Smooth muscle cell (in vitro differentiated cells): ENCODE measurements around the gene RNU7-1. TPM values are rescaled to one million over a fixed set of nuclear protein-coding genes. Genes with fewer than 3 reads are reported as not detected.

Experiments used
- DNase-seq: peaks from one replicate; lab custom pipeline; 2025; ENCODE audit not compliant: unreplicated experiment; lab: John Stamatoyannopoulos, UW
- H2AFZ ChIP-seq: fragments of 200-600 bp; sonication (generic); 2 replicates; pipeline ENCODE4 v1.6.0; 2016; ENCODE audit warnings: antibody characterized with exemption, low read depth, mild to moderate bottlenecking
- H3F3A ChIP-seq: fragments of 200-600 bp; sonication (generic); 2 replicates; pipeline ENCODE4 v1.6.0; 2017; ENCODE audit warnings: antibody characterized with exemption, low read depth
- H3K27ac ChIP-seq: fragments of 200-600 bp; sonication (generic); 2 replicates; pipeline ENCODE4 v1.5.1; 2016; ENCODE audit warnings: low read depth, mild to moderate bottlenecking
- H3K27me3 ChIP-seq: fragments of 200-600 bp; sonication (generic); 2 replicates; pipeline ENCODE4 v1.6.1; 2016; ENCODE audit warnings: low read depth, mild to moderate bottlenecking
- H3K36me3 ChIP-seq: fragments of 200-600 bp; sonication (generic); 2 replicates; pipeline ENCODE4 v1.5.1; 2016; ENCODE audit warnings: low read depth
- H3K4me1 ChIP-seq: fragments of 200-600 bp; sonication (generic); 2 replicates; pipeline ENCODE4 v1.5.1; 2016; ENCODE audit warnings: low read depth
- H3K4me2 ChIP-seq: fragments of 200-600 bp; sonication (generic); 2 replicates; pipeline ENCODE4 v1.6.0; 2016; ENCODE audit warnings: mild to moderate bottlenecking
- H3K4me3 ChIP-seq: fragments of 200-600 bp; sonication (generic); 2 replicates; pipeline ENCODE4 v1.5.1; 2016; ENCODE audit warnings: mild to moderate bottlenecking
- H3K79me2 ChIP-seq: fragments of 200-600 bp; sonication (generic); 2 replicates; pipeline ENCODE4 v1.6.0; 2016; ENCODE audit warnings: low read depth, mild to moderate bottlenecking
- H3K9ac ChIP-seq: fragments of 200-600 bp; sonication (generic); 2 replicates; pipeline ENCODE4 v1.6.0; 2016; ENCODE audit warnings: low read depth
- H3K9me3 ChIP-seq: fragments of 200-600 bp; sonication (generic); replicated peaks from 2 replicates; pipeline ENCODE4 v1.5.1; 2016; ENCODE audit warnings: low read depth
- H4K20me1 ChIP-seq: fragments of 200-600 bp; sonication (generic); 2 replicates; pipeline ENCODE4 v1.6.0; 2016; ENCODE audit warnings: low read depth
- WGBS: methylation state at CpG from one replicate; pipeline ENCODE4 v1.1.7; 2016; ENCODE audit warnings: low lambda C conversion rate; 5-methylcytosine and 5-hydroxymethylcytosine counted together
- polyA plus RNA-seq: library from polyadenylated mRNA; unstranded; fragments of >200 nt; fragmentation: Nextera tagmentation; extraction: Ambion mirVana; gene quantifications from 2 replicates; pipeline ENCODE4 v1.2.1, GENCODE V29; 2016
- total RNA-seq: library from RNA; depleted of rRNA; stranded (reverse); fragments of >200 nt; gene quantifications from 2 replicates; pipeline ENCODE4 v1.2.3, GENCODE V29; 2014
- TF ChIP-seq, protein P1 (sequence below): fragments of 200-600 bp; sonication (generic); IDR thresholded peaks from 2 replicates; pipeline ENCODE4 v1.5.1; 2017; ENCODE audit warnings: borderline replicate concordance, mild to moderate bottlenecking, antibody characterized with exemption; ENCODE audit not compliant: insufficient read depth, poor library complexity, severe bottlenecking

RNU7-1 gene
- total and polyA plus RNA-seq, 2 experiments from 2014 or later, result not detected

- peaks cover 33% of the 10 kb centered on the region for H3K79me2 ChIP-seq
Measured at GRCh38 chr12:6974180-6974579, 30.6 kb downstream of the RNU7-1 start.

DNA sequence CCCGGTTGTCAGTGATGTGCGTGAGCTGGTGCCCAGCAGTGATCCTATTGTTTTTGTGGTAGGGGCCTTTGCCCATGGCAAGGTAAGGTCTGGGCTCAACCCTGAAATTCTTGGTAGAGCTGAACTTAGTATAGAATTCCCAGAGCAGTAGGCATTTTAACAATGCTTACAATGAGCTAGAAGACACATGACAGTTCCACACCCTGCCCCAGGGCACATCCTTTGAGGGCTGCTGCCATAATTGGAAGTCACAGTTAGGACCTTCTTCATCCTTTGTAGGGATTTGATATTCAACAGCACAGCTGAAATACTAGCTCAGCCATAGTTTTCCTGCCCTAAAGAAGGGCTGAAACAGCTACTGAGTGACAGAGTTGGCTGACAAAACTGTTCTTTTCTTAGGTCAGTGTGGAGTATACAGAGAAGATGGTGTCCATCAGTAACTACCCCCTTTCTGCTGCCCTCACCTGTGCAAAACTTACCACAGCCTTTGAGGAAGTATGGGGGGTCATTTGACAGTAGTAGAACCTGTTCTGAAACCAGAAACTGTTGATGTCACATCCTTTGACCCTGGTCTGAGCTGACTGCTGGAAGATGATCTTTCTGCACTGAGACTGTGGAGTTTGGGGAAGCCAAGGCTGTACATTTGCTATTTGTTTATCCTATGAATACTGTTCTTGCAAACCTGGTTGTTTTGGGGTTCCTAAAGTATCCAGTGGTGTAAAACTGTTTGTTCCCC, 31.8 kb downstream of the RNU7-1 start:
- Histone ChIP-seq H2AFZ (no peak overlapping the region), H3F3A (peaks cover 9% of the 10 kb centered on the region), H3K79me2 (peaks cover 20% of the 10 kb centered on the region), H4K20me1 (no peaks in the 10 kb centered on the region), H3K36me3 (no peaks in the 10 kb centered on the region), H3K4me2 (no peak overlapping the region), H3K27me3 (no peaks in the 10 kb centered on the region), H3K4me3 (no peak overlapping the region), H3K4me1 (no peaks in the 10 kb centered on the region), H3K9ac (no peak overlapping the region), H3K27ac (no peak overlapping the region), H3K9me3 (no peaks in the 10 kb centered on the region)
- no peak for DNase-seq
- TF ChIP-seq, protein P1, sequence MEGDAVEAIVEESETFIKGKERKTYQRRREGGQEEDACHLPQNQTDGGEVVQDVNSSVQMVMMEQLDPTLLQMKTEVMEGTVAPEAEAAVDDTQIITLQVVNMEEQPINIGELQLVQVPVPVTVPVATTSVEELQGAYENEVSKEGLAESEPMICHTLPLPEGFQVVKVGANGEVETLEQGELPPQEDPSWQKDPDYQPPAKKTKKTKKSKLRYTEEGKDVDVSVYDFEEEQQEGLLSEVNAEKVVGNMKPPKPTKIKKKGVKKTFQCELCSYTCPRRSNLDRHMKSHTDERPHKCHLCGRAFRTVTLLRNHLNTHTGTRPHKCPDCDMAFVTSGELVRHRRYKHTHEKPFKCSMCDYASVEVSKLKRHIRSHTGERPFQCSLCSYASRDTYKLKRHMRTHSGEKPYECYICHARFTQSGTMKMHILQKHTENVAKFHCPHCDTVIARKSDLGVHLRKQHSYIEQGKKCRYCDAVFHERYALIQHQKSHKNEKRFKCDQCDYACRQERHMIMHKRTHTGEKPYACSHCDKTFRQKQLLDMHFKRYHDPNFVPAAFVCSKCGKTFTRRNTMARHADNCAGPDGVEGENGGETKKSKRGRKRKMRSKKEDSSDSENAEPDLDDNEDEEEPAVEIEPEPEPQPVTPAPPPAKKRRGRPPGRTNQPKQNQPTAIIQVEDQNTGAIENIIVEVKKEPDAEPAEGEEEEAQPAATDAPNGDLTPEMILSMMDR, result no peak
- WGBS, result 97% methylated on average over 2 of the region's 2 CpGs

More at GRCh38 chr12:6974180-6974579, 30.6 kb downstream of the RNU7-1 start:
- no peak overlapping the region for H3K27ac ChIP-seq
- H3K9me3 ChIP-seq, result no peaks in the 10 kb centered on the region
- DNase-seq, result no peak
- WGBS, result over 99% methylated on average over 6 of the region's 6 CpGs
- no peak overlapping the region for H3K4me3 ChIP-seq
- H3K4me2 ChIP-seq, result no peak overlapping the region
- TF ChIP-seq, protein P1, result no peak
- no peaks in the 10 kb centered on the region for H3K36me3 ChIP-seq
- peaks cover 6% of the 10 kb centered on the region for H3K4me1 ChIP-seq
- no peak overlapping the region for H3K9ac ChIP-seq
- H3K27me3 ChIP-seq, result no peaks in the 10 kb centered on the region
- peaks cover 11% of the 10 kb centered on the region for H3F3A ChIP-seq
- H2AFZ ChIP-seq, result no peak overlapping the region
- no peaks in the 10 kb centered on the region for H4K20me1 ChIP-seq

DNA sequence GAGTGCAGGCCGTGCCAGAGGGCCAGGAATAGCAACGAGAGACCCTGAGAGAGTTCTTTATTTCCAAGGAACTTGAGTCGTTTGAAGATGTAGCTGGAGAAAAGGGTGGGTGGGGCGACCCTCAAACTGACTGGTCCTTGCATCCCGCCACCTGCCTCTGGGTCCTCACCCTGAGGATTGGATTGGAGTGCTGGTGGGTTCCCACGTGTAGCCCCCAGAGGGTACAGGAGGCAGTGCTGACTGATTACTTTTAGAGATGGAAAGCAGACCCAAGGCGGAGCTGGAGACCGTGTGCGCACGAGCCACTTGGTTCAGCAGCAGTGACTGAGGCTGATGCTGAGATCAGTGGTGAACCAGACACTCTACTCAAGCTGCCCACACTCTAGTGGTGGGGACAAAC, 34.0 kb downstream of the RNU7-1 start:
- Histone ChIP-seq H3K27me3 (no peaks in the 10 kb centered on the region), H3K4me1 (no peaks in the 10 kb centered on the region), H3K9me3 (no peaks in the 10 kb centered on the region), H4K20me1 (no peaks in the 10 kb centered on the region), H2AFZ (no peak overlapping the region), H3F3A (peaks cover 5% of the 10 kb centered on the region), H3K4me2 (no peak overlapping the region), H3K36me3 (no peaks in the 10 kb centered on the region), H3K79me2 (peaks cover 3% of the 10 kb centered on the region), H3K4me3 (no peak overlapping the region), H3K27ac (no peak overlapping the region), H3K9ac (no peak overlapping the region)
- TF ChIP-seq, protein P1, result no peak
- no peak for DNase-seq
- 87% methylated on average over 10 of the region's 10 CpGs for WGBS

DNA sequence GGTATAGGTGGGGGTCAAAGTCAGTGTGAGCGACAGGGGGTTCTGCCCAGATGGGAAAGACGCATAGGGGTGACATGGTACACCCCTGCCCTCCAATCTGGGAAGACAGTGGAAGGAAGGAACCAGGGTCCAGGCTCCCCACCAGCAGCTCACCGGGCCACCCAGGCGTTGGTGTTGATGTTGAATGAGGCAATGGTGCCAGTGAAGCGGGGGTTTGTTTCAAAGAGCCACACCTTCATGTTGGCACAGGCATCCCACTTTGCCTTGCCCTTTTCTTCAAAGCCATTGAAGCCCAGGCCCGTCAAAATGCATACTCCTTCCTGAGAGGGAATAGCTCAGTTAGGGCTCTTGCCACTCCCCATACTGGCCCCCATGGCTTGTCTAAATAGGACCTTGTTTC, 34.6 kb downstream of the RNU7-1 start:
- H3K79me2 ChIP-seq, result peaks cover under 1% of the 10 kb centered on the region
- no peak for DNase-seq
- WGBS, result over 99% methylated on average over 6 of the region's 6 CpGs
- no peak overlapping the region for H2AFZ ChIP-seq
- TF ChIP-seq, protein P1, result no peak
- no peak overlapping the region for H3K4me2 ChIP-seq
- peaks cover 4% of the 10 kb centered on the region for H3F3A ChIP-seq
- no peak overlapping the region for H3K27ac ChIP-seq
- no peak overlapping the region for H3K4me3 ChIP-seq
- no peaks in the 10 kb centered on the region for H3K4me1 ChIP-seq
- no peaks in the 10 kb centered on the region for H3K27me3 ChIP-seq
- no peaks in the 10 kb centered on the region for H4K20me1 ChIP-seq
- H3K9me3 ChIP-seq, result no peaks in the 10 kb centered on the region
- H3K9ac ChIP-seq, result no peak overlapping the region
- no peaks in the 10 kb centered on the region for H3K36me3 ChIP-seq
